ENCODE results near the gene DMC1.

GRCh38 chr22:38518620-38519019 lies 51.4 kb downstream of the DMC1 start:
- no peak for TF ChIP-seq EED (IDR thresholded peaks at IDR 0.05; ENCODE audit: low read depth)
- TF ChIP-seq ZBTB4 (CRISPR knock-in tag; IDR thresholded peaks at IDR 0.05) = no peak
- TF ChIP-seq JUNB (IDR thresholded peaks at IDR 0.05) = no peak

All from GM12878 (cell line).